Esophagus muscularis mucosa (tissue), 3 donors: ENCODE data around the gene MAP7.
"Not testable (repeated sequence)": the region's sequence is repeated elsewhere in the genome, so short reads cannot be mapped to it uniquely, and the experiment has no call there.

Source experiments
- EP300 ChIP-seq: sonication (generic); formaldehyde crosslinking; IDR thresholded peaks from one replicate; pipeline ENCODE4 v1.6.1; 2017; ENCODE audit warnings: antibody characterized with exemption
- POLR2AphosphoS5 ChIP-seq, 2 donors: sonication (generic); formaldehyde crosslinking; IDR thresholded peaks; one replicate each; pipeline ENCODE4 v1.6.1; 2017; ENCODE audit warnings: antibody characterized with exemption in 2 of 2

DNA sequence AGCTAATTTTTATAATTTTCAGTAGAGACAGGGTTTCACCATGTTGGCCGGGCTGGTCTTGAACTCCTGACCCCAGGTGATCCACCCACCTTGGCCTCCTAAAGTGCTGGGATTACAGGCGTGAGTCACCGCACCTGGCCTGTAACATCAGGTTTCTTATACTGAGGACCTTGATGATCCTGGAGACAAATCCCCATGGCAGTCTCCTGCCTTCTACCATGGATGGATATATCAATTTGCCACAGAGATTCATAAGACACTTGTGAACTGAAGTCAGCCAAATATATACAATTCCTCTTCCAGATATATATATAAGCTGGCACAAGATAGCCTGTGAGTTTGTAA, 60.6 kb downstream of the MAP7 start:
- not testable (repeated sequence) for TF ChIP-seq EP300; POLR2AphosphoS5 (IDR thresholded peaks at IDR 0.05)
